Uterus (tissue), 4 donors: ENCODE results near the gene PIK3R2. TPM values are rescaled to one million over a fixed set of nuclear protein-coding genes. Genes with fewer than 3 reads are reported as not detected.
"Not testable (repeated sequence)": the region's sequence is repeated elsewhere in the genome, so short reads cannot be mapped to it uniquely, and the experiment has no call there.

Experiments used
- DNase-seq, 2 donors: peaks; one replicate each; pipeline ENCODE4 v3.0.0-alpha.2; 2019 to 2020
- H3K27ac ChIP-seq, 2 donors: fragments of 200-600 bp; sonication (generic); 1 replicate in 1 of 2; 2 replicates in 1 of 2; pipeline ENCODE4 v1.5.1; 2016 to 2018
- H3K27me3 ChIP-seq, 2 donors: fragments of 200-600 bp; sonication (generic); one replicate each; pipeline ENCODE4 v1.5.1; 2018 to 2019; ENCODE audit warnings: control low read depth in 1 of 2
- H3K36me3 ChIP-seq, 2 donors: fragments of 200-600 bp; sonication (generic); one replicate each; pipeline ENCODE4 v1.5.1; 2019; ENCODE audit warnings: control low read depth in 1 of 2
- H3K4me1 ChIP-seq, 2 donors: fragments of 200-600 bp; sonication (generic); one replicate each; pipeline ENCODE4 v1.5.1; 2018 to 2019; ENCODE audit warnings: control low read depth in 1 of 2
- H3K4me3 ChIP-seq, 2 donors: fragments of 200-600 bp; sonication (generic); 1 replicate in 1 of 2; 2 replicates in 1 of 2; pipeline ENCODE4 v1.5.1; 2018 to 2019; ENCODE audit warnings: mild to moderate bottlenecking in 1 of 2
- H3K9me3 ChIP-seq, 2 donors: fragments of 200-600 bp; sonication (generic); one replicate each; pipeline ENCODE4 v1.5.1; 2019; ENCODE audit warnings: control low read depth in 1 of 2
- CTCF ChIP-seq, 4 experiments: fragments of 200-600 bp in 2 of 4; fragments of 450-650 bp in 2 of 4; sonication (generic) in 2 of 4; IDR thresholded peaks; one replicate each; pipeline ENCODE4 v1.5.1; 2016 to 2019; ENCODE audit warnings: antibody characterized with exemption in 4 of 4, mild to moderate bottlenecking in 2 of 4, moderate library complexity in 1 of 4
- POLR2A ChIP-seq, 2 donors: fragments of 450-650 bp; IDR thresholded peaks; one replicate each; pipeline ENCODE4 v1.6.1; 2016; ENCODE audit warnings: antibody characterized with exemption in 2 of 2, mild to moderate bottlenecking in 1 of 2, moderate library complexity in 1 of 2
- intact Hi-C: fragments of 100-400 bp; cut with DNase I; formaldehyde crosslinking; loops from one replicate; pipeline ENCODE4 v1.15.1; 2023; ENCODE audit warnings: low total_unique reads
- total RNA-seq, 4 donors: library from RNA; depleted of rRNA in 3 of 4; stranded (reverse); fragments of >200 nt in 3 of 4; gene quantifications; one replicate each; pipeline versions ENCODE4 v1.1.0 to v1.2.4, GENCODE V29; 2014 to 2023
- donor health status: DM: yes; HTN: yes; CAD: no.

The PIK3R2 gene
- total RNA-seq, 4 donors from 2014 or later, result 17.2 to 39.4 (median 29.7) TPM

- Histone ChIP-seq H3K9me3 (no peaks in the 10 kb centered on the region), H3K4me1 (peaks cover 0 to 7% of the 10 kb centered on the region in 2 donors), H3K36me3 (no peaks in the 10 kb centered on the region), H3K4me3 (peak overlapping the region; percentile 55 to 75), H3K27me3 (no peaks in the 10 kb centered on the region), H3K27ac (peak overlapping the region; percentile 98 to 100)
- intact Hi-C loops, result no loop called here
- no peak for TF ChIP-seq CTCF (IDR thresholded peaks at IDR 0.05)
- TF ChIP-seq POLR2A (IDR thresholded peaks at IDR 0.05), result peak; percentile 4 to 67
- peak; percentile 79 to 84 for DNase-seq
Measured at GRCh38 chr19:18204394-18205199, 51.6 kb downstream of the PIK3R2 start.

GRCh38 chr19:18205200-18205892, 52.4 kb downstream of the PIK3R2 start:
- intact Hi-C loops, result no loop called here
- Histone ChIP-seq H3K27me3 (no peaks in the 10 kb centered on the region), H3K27ac (peak overlapping the region; percentile 98 to 100), H3K4me1 (peaks cover 0 to 7% of the 10 kb centered on the region in 2 donors), H3K4me3 (peak overlapping the region; percentile 55 to 75), H3K36me3 (no peaks in the 10 kb centered on the region), H3K9me3 (no peaks in the 10 kb centered on the region)
- TF ChIP-seq CTCF (IDR thresholded peaks at IDR 0.05) (no peak), POLR2A (IDR thresholded peaks at IDR 0.05) (peak; percentile 54 to 87)
- peak; percentile 85 to 91 for DNase-seq

GRCh38 chr19:18206018-18206417, 53.1 kb downstream of the PIK3R2 start:
- Histone ChIP-seq H3K4me1 (peaks cover 0 to 7% of the 10 kb centered on the region in 2 donors), H3K36me3 (no peaks in the 10 kb centered on the region), H3K27me3 (no peaks in the 10 kb centered on the region), H3K27ac (peak overlapping the region; percentile 98 to 100), H3K4me3 (peak overlapping the region in 1 of 2 donors; percentile 75), H3K9me3 (no peaks in the 10 kb centered on the region)
- DNase-seq, result no peak
- TF ChIP-seq CTCF (IDR thresholded peaks at IDR 0.05) (no peak), POLR2A (IDR thresholded peaks at IDR 0.05) (no peak)
- intact Hi-C loops, result no loop called here

- Histone ChIP-seq H3K4me1 (no peaks in the 10 kb centered on the region), H3K36me3 (no peaks in the 10 kb centered on the region), H3K9me3 (no peaks in the 10 kb centered on the region), H3K4me3 (no peak overlapping the region), H3K27me3 (no peaks in the 10 kb centered on the region), H3K27ac (peak overlapping the region in 1 of 2 donors; percentile 35)
- intact Hi-C loops, result no loop called here
- peak; percentile 31 to 70 (median 50) for TF ChIP-seq CTCF (IDR thresholded peaks at IDR 0.05)
- no peak for TF ChIP-seq POLR2A (IDR thresholded peaks at IDR 0.05)
- peak; percentile 37 to 40 for DNase-seq
Measured at GRCh38 chr19:18208098-18208951, 55.4 kb downstream of the PIK3R2 start.

GRCh38 chr19:18209912-18210311, 56.9 kb downstream of the PIK3R2 start:
- H3K36me3 ChIP-seq, H3K4me3 ChIP-seq, H3K9me3 ChIP-seq, H3K4me1 ChIP-seq, H3K27ac ChIP-seq, intact Hi-C loops, H3K27me3 ChIP-seq, DNase-seq: not testable (repeated sequence)
